IPS-11a (cell line): ENCODE results near the gene BACH2.

Source experiments
- H3K4me3 ChIP-seq: one replicate; pipeline ENCODE4 v1.5.1; 2013; ENCODE audit warnings: low read depth, low read length, control low read depth

The BACH2 gene

GRCh38 chr6:90249034-90249433, 47.6 kb downstream of the BACH2 start:
- no peak overlapping the region for H3K4me3 ChIP-seq

GRCh38 chr6:90247262-90247661, 49.4 kb downstream of the BACH2 start:
- H3K4me3 ChIP-seq, result no peak overlapping the region

GRCh38 chr6:90241229-90241880, 55.3 kb downstream of the BACH2 start:
- H3K4me3 ChIP-seq, result no peak overlapping the region

- H3K4me3 ChIP-seq, result no peak overlapping the region
These were observed 58.0 kb downstream of the BACH2 start for GRCh38 chr6:90238496-90239266.

- no peak overlapping the region for H3K4me3 ChIP-seq
These were observed 59.2 kb downstream of the BACH2 start for GRCh38 chr6:90237350-90237990.

- H3K4me3 ChIP-seq, result no peak overlapping the region
These were observed 62.6 kb downstream of the BACH2 start for GRCh38 chr6:90233994-90234393.

- H3K4me3 ChIP-seq, result no peak overlapping the region
These were observed 63.4 kb downstream of the BACH2 start for GRCh38 chr6:90233213-90233612.

GRCh38 chr6:90231798-90232197, 64.8 kb downstream of the BACH2 start:
- no peak overlapping the region for H3K4me3 ChIP-seq

- H3K4me3 ChIP-seq, result no peak overlapping the region
These were observed 65.3 kb downstream of the BACH2 start for GRCh38 chr6:90231308-90231707.

- H3K4me3 ChIP-seq, result no peak overlapping the region
These were observed 66.0 kb downstream of the BACH2 start for GRCh38 chr6:90230548-90231215.

GRCh38 chr6:90229331-90230010, 67.2 kb downstream of the BACH2 start:
- no peak overlapping the region for H3K4me3 ChIP-seq

- H3K4me3 ChIP-seq, result no peak overlapping the region
These were observed 69.0 kb downstream of the BACH2 start for GRCh38 chr6:90227673-90228072.

- no peak overlapping the region for H3K4me3 ChIP-seq
These were observed 69.4 kb downstream of the BACH2 start for GRCh38 chr6:90227213-90227612.

- H3K4me3 ChIP-seq, result no peak overlapping the region
These were observed 70.4 kb downstream of the BACH2 start for GRCh38 chr6:90226257-90226656.

GRCh38 chr6:90224196-90224595, 72.4 kb downstream of the BACH2 start:
- H3K4me3 ChIP-seq, result no peak overlapping the region

GRCh38 chr6:90222724-90223198, 73.9 kb downstream of the BACH2 start:
- no peak overlapping the region for H3K4me3 ChIP-seq

- H3K4me3 ChIP-seq, result no peak overlapping the region
These were observed 74.6 kb downstream of the BACH2 start for GRCh38 chr6:90222008-90222407.

GRCh38 chr6:90221403-90221802, 75.2 kb downstream of the BACH2 start:
- no peak overlapping the region for H3K4me3 ChIP-seq

- no peak overlapping the region for H3K4me3 ChIP-seq
These were observed 76.4 kb downstream of the BACH2 start for GRCh38 chr6:90220273-90220672.

- no peak overlapping the region for H3K4me3 ChIP-seq
These were observed 77.2 kb downstream of the BACH2 start for GRCh38 chr6:90219209-90219985.
